Stomach (tissue), 9 donors: ENCODE data around the gene SLC4A4. TPM values are rescaled to one million over a fixed set of nuclear protein-coding genes. Genes with fewer than 3 reads are reported as not detected.

Experiments used
- DNase-seq, 2 donors: peaks; one replicate each; pipeline versions ENCODE4 v3.0.0 to v3.0.0-alpha.2; 2013 to 2019
- H3K27ac ChIP-seq, 5 donors: fragments of 200-600 bp in 4 of 5; sonication (generic) in 4 of 5; one replicate each; pipeline ENCODE4 v1.5.1; 2013 to 2019; ENCODE audit warnings: mild to moderate bottlenecking in 1 of 5, moderate library complexity in 1 of 5
- H3K27me3 ChIP-seq, 3 donors: fragments of 200-600 bp; sonication (generic); one replicate each; pipeline ENCODE4 v1.5.1; 2017 to 2019; ENCODE audit warnings: mixed run types in 1 of 3
- H3K36me3 ChIP-seq, 4 donors: fragments of 200-600 bp; sonication (generic); 1 replicate in 3 of 4; 2 replicates in 1 of 4; pipeline ENCODE4 v1.5.1; 2016 to 2019
- H3K4me1 ChIP-seq, 4 donors: fragments of 200-600 bp; sonication (generic); one replicate each; pipeline ENCODE4 v1.5.1; 2016 to 2019
- H3K4me3 ChIP-seq, 4 donors: fragments of 200-600 bp; sonication (generic) in 3 of 4; one replicate each; pipeline ENCODE4 v1.5.1; 2016 to 2019; ENCODE audit warnings: mild to moderate bottlenecking in 1 of 4
- H3K9me3 ChIP-seq, 4 donors: fragments of 200-600 bp; sonication (generic); one replicate each; pipeline ENCODE4 v1.5.1; 2016 to 2019
- EP300 ChIP-seq: sonication (generic); formaldehyde crosslinking; IDR thresholded peaks from one replicate; pipeline ENCODE4 v1.6.1; 2017; ENCODE audit warnings: antibody characterized with exemption
- POLR2A ChIP-seq, 4 donors: fragments of 450-650 bp; IDR thresholded peaks; one replicate each; pipeline ENCODE4 v1.6.1; 2016; ENCODE audit warnings: antibody characterized with exemption in 4 of 4, control low read depth in 2 of 4, mild to moderate bottlenecking in 1 of 4, moderate library complexity in 1 of 4
- POLR2AphosphoS5 ChIP-seq, 3 donors: sonication (generic); formaldehyde crosslinking; IDR thresholded peaks; one replicate each; pipeline ENCODE4 v1.6.1; 2016; ENCODE audit warnings: antibody characterized with exemption in 3 of 3
- WGBS, 5 donors: extraction: QIAGEN DNeasy Blood & Tissue Kit in 3 of 5; methylation state at CpG; one replicate each; pipeline versions ENCODE4 v1.1.5 to v1.1.7; 2013 to 2018; 5-methylcytosine and 5-hydroxymethylcytosine counted together
- intact Hi-C: fragments of 100-400 bp; cut with DNase I; formaldehyde crosslinking; loops from one replicate; pipeline ENCODE4 v1.15.1; 2023; ENCODE audit warnings: low total_unique reads
- polyA plus RNA-seq, 3 donors: library from polyadenylated mRNA; stranded (reverse); fragments of 200-250 nt; gene quantifications; one replicate each; pipeline ENCODE4 v1.2.3, GENCODE V29; 2013
- total RNA-seq, 5 donors: library from RNA; depleted of rRNA; stranded (reverse); fragments of >200 nt; gene quantifications; one replicate each; pipeline versions ENCODE4 v1.1.0 to v1.2.3, GENCODE V29; 2014 to 2016
- TF ChIP-seq, protein P1 (sequence below), 7 experiments: fragments of 450-650 bp in 4 of 7; fragments of 200-600 bp in 3 of 7; sonication (generic) in 3 of 7; IDR thresholded peaks; one replicate each; pipeline ENCODE4 v1.5.1; 2016 to 2019; ENCODE audit warnings: antibody characterized with exemption in 7 of 7, control low read depth in 2 of 7, mild to moderate bottlenecking in 1 of 7
- donor health status: healthy with polysubstance abuse.
- donor health status: Bipolar disorder and iron deficiency.
- donor health status: healthy.

The SLC4A4 gene
- total and polyA plus RNA-seq, 8 donors, result 1.8 to 95.3 (median 12.8) TPM

DNA sequence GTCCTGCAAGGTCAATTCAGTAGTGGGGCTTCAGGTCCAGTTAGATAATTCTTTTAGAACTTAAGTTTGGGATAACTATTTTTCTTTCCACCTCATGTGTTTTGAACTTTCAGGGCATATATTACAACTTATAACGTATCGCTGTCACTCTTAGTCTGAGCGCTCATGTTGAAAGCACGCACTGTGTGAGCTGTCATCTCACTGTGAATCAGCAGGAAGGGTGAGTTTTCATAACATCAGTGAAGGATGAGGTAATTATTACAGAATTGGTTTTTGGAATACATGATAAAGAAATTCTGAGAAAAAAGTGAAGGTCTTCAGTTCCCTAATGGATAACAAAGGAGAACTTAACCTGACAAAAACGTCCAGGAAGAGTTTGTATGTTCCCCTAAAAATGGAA lies 45.1 kb upstream of the SLC4A4 start:
- Histone ChIP-seq H3K4me1 (peaks cover under 1 to 26% (median 20%) of the 10 kb centered on the region in 4 donors), H3K4me3 (no peak overlapping the region), H3K27me3 (no peaks in the 10 kb centered on the region), H3K36me3 (no peaks in the 10 kb centered on the region), H3K27ac (no peak overlapping the region), H3K9me3 (no peaks in the 10 kb centered on the region)
- no peak for DNase-seq
- 76 to 91% (median 87%) methylated on average over 5 of the region's 5 CpGs for WGBS, 5 donors
- TF ChIP-seq, protein P1, sequence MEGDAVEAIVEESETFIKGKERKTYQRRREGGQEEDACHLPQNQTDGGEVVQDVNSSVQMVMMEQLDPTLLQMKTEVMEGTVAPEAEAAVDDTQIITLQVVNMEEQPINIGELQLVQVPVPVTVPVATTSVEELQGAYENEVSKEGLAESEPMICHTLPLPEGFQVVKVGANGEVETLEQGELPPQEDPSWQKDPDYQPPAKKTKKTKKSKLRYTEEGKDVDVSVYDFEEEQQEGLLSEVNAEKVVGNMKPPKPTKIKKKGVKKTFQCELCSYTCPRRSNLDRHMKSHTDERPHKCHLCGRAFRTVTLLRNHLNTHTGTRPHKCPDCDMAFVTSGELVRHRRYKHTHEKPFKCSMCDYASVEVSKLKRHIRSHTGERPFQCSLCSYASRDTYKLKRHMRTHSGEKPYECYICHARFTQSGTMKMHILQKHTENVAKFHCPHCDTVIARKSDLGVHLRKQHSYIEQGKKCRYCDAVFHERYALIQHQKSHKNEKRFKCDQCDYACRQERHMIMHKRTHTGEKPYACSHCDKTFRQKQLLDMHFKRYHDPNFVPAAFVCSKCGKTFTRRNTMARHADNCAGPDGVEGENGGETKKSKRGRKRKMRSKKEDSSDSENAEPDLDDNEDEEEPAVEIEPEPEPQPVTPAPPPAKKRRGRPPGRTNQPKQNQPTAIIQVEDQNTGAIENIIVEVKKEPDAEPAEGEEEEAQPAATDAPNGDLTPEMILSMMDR (IDR thresholded peaks at IDR 0.05), result no peak
- TF ChIP-seq POLR2A (IDR thresholded peaks at IDR 0.05), result no peak
- TF ChIP-seq POLR2AphosphoS5 (IDR thresholded peaks at IDR 0.05), result no peak
- no peak for TF ChIP-seq EP300
- intact Hi-C loops, result no loop called here

DNA sequence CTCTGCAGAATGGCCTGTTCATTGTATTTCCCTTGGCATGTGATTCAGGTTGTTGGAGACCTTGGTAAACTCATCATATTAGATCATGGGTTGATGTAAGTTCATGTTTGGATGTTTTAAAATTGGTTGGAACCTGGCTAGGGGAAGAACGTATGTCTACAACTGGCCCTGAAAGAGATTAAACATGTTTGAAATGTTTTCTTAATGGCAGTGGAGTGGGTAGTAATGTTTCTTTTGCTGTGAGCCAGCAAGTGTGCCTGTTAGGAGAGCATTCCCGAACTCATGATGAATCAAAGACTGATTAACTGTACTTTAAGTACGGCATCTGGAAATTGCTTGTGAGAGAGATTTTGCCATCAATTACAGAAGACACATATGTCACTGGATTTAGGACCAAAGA lies 44.5 kb upstream of the SLC4A4 start:
- H3K9me3 ChIP-seq, result no peaks in the 10 kb centered on the region
- H3K27ac ChIP-seq, result no peak overlapping the region
- TF ChIP-seq, protein P1 (IDR thresholded peaks at IDR 0.05), result no peak
- TF ChIP-seq POLR2A (IDR thresholded peaks at IDR 0.05), result no peak
- no peak for TF ChIP-seq POLR2AphosphoS5 (IDR thresholded peaks at IDR 0.05)
- no peak for TF ChIP-seq EP300
- H3K27me3 ChIP-seq, result no peaks in the 10 kb centered on the region
- WGBS, 5 donors, result 34 to 62% (median 36%) methylated on average over 3 of the region's 3 CpGs
- peaks cover 0 to 24% (median 18%) of the 10 kb centered on the region in 4 donors for H3K4me1 ChIP-seq
- no peaks in the 10 kb centered on the region for H3K36me3 ChIP-seq
- intact Hi-C loops, result no loop called here
- H3K4me3 ChIP-seq, result no peak overlapping the region
- no peak for DNase-seq

DNA sequence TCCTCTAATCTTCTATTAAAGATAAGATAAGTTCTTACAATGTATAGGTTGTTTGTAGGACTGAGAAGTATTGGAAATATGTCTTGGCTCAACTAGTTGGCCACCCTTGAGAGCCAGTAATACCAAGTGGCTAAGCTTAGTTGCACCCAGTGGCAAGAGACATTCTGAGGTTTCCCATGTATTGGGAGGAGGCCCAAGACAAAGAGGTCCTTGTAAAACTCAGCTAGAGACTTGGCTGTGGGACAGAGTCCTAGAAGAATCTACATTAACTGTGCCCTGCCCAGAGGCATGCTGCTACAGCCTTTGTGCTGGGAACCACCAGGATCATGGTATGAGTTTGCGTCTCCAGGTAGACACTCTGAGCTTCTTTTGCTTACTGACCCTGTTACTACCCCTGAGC lies 41.9 kb upstream of the SLC4A4 start:
- DNase-seq, result peak in 1 of 2 donors; percentile 45
- H3K9me3 ChIP-seq, result no peaks in the 10 kb centered on the region

DNA sequence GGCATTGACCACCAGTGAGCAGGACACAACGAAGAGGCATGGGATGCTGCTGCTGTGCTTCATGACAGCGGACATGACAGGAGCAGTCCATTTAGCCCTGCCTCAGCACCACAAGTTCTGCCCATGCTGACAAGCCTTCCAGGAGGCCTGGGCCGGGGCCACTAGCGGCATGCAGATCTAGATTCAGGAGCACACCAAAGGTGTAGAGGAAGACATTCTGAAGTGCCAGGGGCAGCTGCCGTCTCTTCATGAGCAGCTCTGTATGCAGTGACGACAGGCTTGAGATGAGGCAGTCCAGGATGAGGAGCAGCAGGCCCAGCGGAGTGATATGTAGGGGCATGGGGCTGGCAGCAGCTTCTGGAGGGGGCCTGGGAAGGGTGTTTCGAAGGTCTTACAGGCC lies 38.5 kb upstream of the SLC4A4 start:
- intact Hi-C loops, result no loop called here
- Histone ChIP-seq H3K9me3 (no peaks in the 10 kb centered on the region), H3K27me3 (no peaks in the 10 kb centered on the region), H3K36me3 (no peaks in the 10 kb centered on the region), H3K27ac (no peak overlapping the region), H3K4me3 (no peak overlapping the region), H3K4me1 (peaks cover 0 to 14% (median 8%) of the 10 kb centered on the region in 4 donors)
- no peak for DNase-seq
- TF ChIP-seq POLR2AphosphoS5 (IDR thresholded peaks at IDR 0.05), result no peak
- WGBS, 5 donors, result 95 to 97% (median 96%) methylated on average over 5 to 8 of the region's 8 CpGs

More for the DNA sequence above, 41.9 kb upstream of the SLC4A4 start:
- no peaks in the 10 kb centered on the region for H3K36me3 ChIP-seq
- no peak overlapping the region for H3K27ac ChIP-seq
- peaks cover 0 to 14% (median 8%) of the 10 kb centered on the region in 4 donors for H3K4me1 ChIP-seq
- TF ChIP-seq, protein P1 (IDR thresholded peaks at IDR 0.05), result no peak
- no peak for TF ChIP-seq EP300
- TF ChIP-seq POLR2AphosphoS5 (IDR thresholded peaks at IDR 0.05), result no peak
- TF ChIP-seq POLR2A (IDR thresholded peaks at IDR 0.05), result no peak
- intact Hi-C loops, result no loop called here
- H3K27me3 ChIP-seq, result no peaks in the 10 kb centered on the region
- H3K4me3 ChIP-seq, result no peak overlapping the region
- WGBS, 5 donors, result 45 to 92% (median 47%) methylated on average over 1 of the region's 1 CpG

DNA sequence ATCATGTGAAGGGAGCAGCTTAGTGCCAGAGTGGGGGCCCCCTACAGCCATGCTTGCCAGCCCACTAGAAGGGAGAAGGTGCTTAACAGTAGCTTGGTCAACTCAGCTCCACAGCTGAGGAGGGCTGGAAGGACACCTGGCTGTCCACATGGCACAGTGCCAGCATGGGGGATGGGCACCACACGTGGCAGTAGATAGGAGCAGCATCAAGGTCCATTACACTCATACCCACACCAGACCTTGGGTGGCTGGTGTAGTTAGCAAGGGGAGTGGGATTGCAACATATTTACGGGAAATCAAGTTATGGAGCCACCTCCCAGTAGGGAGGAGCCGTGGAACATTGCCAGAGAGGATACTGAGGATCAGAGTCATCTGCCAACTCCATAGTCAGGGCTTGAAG lies 37.9 kb upstream of the SLC4A4 start:
- Histone ChIP-seq H3K9me3 (no peaks in the 10 kb centered on the region), H3K27ac (no peak overlapping the region), H3K27me3 (no peaks in the 10 kb centered on the region), H3K36me3 (no peaks in the 10 kb centered on the region), H3K4me3 (no peak overlapping the region), H3K4me1 (peaks cover 0 to 14% (median 8%) of the 10 kb centered on the region in 4 donors)
- WGBS, 5 donors, result 63 to 73% (median 69%) methylated on average over 3 of the region's 3 CpGs
- DNase-seq, result peak in 1 of 2 donors; percentile 40
- intact Hi-C loops, result no loop called here
- no peak for TF ChIP-seq POLR2AphosphoS5 (IDR thresholded peaks at IDR 0.05)
